Natural killer cell (primary cell): Measurements from ENCODE around the gene CACNA1A. TPM values are rescaled to one million over a fixed set of nuclear protein-coding genes. Genes with fewer than 3 reads are reported as not detected.

Experiments
- ATAC-seq, 3 donors: fragments of 150-1000 bp in 2 of 3; fragments of 200-7000 bp in 1 of 3; cut with Tn5 transposase; 1 replicate in 1 of 3; 2 replicates in 2 of 3; pipeline ENCODE4 v1.10.0; 2021; ENCODE audit warnings: mild to moderate bottlenecking in 2 of 3, moderate library complexity in 2 of 3
- DNase-seq, 2 donors: peaks; one replicate each; pipeline versions ENCODE4 v3.0.0 to v3.0.0-alpha.2; 2013 to 2021; ENCODE audit warnings: mixed read lengths in 1 of 2
- H3K27ac ChIP-seq: one replicate; pipeline ENCODE4 v1.5.1; 2013; ENCODE audit warnings: mild to moderate bottlenecking, low read length
- H3K27me3 ChIP-seq: one replicate; pipeline ENCODE4 v1.6.1; 2013; ENCODE audit warnings: low read length; ENCODE audit not compliant: control insufficient read depth, insufficient read depth
- H3K36me3 ChIP-seq: one replicate; pipeline ENCODE4 v1.6.1; 2013; ENCODE audit warnings: low read length; ENCODE audit not compliant: control insufficient read depth, insufficient read depth
- H3K4me1 ChIP-seq: one replicate; pipeline ENCODE4 v1.6.1; 2013; ENCODE audit warnings: low read length; ENCODE audit not compliant: control insufficient read depth, insufficient read depth
- H3K4me3 ChIP-seq: one replicate; pipeline ENCODE4 v1.5.1; 2013; ENCODE audit warnings: low read length
- H3K9me3 ChIP-seq: one replicate; pipeline ENCODE4 v1.6.1; 2013; ENCODE audit warnings: low read length; ENCODE audit not compliant: control insufficient read depth, insufficient read depth
- H3K27ac Mint-ChIP-seq, 2 donors: one replicate each; pipeline ENCODE4 v1.8.0; 2022; ENCODE audit warnings: mild to moderate bottlenecking in 2 of 2, mixed read lengths in 2 of 2, moderate library complexity in 1 of 2
- H3K27me3 Mint-ChIP-seq, 2 donors: one replicate each; pipeline ENCODE4 v1.8.0; 2022; ENCODE audit warnings: low read depth in 2 of 2, mixed read lengths in 2 of 2
- H3K36me3 Mint-ChIP-seq: one replicate; pipeline ENCODE4 v1.8.0; 2022; ENCODE audit warnings: mixed read lengths
- H3K4me1 Mint-ChIP-seq, 2 donors: one replicate each; pipeline ENCODE4 v1.8.0; 2022; ENCODE audit warnings: mixed read lengths in 2 of 2
- H3K4me3 Mint-ChIP-seq: one replicate; pipeline ENCODE4 v1.8.0; 2022; ENCODE audit warnings: mild to moderate bottlenecking, moderate library complexity, mixed read lengths
- H3K9me3 Mint-ChIP-seq, 2 donors: one replicate each; pipeline ENCODE4 v1.8.0; 2022; ENCODE audit warnings: mixed read lengths in 2 of 2
- WGBS: methylation state at CpG from one replicate; pipeline ENCODE4 v1.1.7; 2013; ENCODE audit warnings: missing lambda C conversion rate; ENCODE audit not compliant: insufficient coverage; 5-methylcytosine and 5-hydroxymethylcytosine counted together
- intact Hi-C: fragments of 100-400 bp; cut with micrococcal nuclease; formaldehyde crosslinking; loops from one replicate; pipeline ENCODE4 v1.14.2; 2022
- total RNA-seq, 4 donors: library from RNA; stranded (reverse); fragments of 120-200 nt in 1 of 4; gene quantifications; one replicate each; pipeline versions ENCODE4 v1.2.3 to v1.2.4, GENCODE V29; 2013 to 2022
- TF ChIP-seq, protein P1 (sequence below): fragments of 200-600 bp; IDR thresholded peaks from one replicate; pipeline ENCODE4 v1.8.0; 2022; ENCODE audit warnings: antibody characterized with exemption

CACNA1A gene
- total RNA-seq, 3 donors from 2014 or later (not counting 1 experiment from before 2014, with no cell fraction given): 0.59 to 0.85 (median 0.75) TPM

DNA sequence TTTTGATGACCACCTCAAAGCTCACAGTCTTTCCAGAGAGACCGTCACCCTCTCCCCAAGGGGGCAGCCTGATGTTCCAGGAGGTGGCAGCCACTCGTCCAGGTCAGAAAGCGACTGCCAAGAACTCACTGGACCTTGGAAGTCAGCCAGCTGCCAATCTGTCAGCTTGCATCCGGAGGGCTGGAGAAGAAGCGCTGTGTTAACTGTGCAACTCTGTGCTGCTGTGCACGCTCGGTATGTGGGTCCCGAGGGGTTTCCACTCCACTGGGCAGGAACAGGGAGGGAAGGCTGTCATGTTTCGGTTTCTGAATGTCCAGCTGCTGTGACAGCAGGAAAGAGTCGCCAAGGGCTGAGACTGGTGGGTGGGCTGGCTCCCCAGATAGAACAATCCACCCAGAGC lies 89.2 kb downstream of the CACNA1A start:
- H3K9me3 ChIP-seq: peaks cover 4% of the 10 kb centered on the region
- H3K4me3 Mint-ChIP-seq: no peak overlapping the region
- no peaks in the 10 kb centered on the region for H3K4me1 ChIP-seq
- 65% methylated on average over 10 of the region's 10 CpGs for WGBS
- TF ChIP-seq, protein P1, sequence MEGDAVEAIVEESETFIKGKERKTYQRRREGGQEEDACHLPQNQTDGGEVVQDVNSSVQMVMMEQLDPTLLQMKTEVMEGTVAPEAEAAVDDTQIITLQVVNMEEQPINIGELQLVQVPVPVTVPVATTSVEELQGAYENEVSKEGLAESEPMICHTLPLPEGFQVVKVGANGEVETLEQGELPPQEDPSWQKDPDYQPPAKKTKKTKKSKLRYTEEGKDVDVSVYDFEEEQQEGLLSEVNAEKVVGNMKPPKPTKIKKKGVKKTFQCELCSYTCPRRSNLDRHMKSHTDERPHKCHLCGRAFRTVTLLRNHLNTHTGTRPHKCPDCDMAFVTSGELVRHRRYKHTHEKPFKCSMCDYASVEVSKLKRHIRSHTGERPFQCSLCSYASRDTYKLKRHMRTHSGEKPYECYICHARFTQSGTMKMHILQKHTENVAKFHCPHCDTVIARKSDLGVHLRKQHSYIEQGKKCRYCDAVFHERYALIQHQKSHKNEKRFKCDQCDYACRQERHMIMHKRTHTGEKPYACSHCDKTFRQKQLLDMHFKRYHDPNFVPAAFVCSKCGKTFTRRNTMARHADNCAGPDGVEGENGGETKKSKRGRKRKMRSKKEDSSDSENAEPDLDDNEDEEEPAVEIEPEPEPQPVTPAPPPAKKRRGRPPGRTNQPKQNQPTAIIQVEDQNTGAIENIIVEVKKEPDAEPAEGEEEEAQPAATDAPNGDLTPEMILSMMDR: no peak
- no peaks in the 10 kb centered on the region for H3K27me3 ChIP-seq
- H3K4me1 Mint-ChIP-seq: no peaks in the 10 kb centered on the region
- intact Hi-C loops: no loop called here
- no peak overlapping the region for H3K27ac Mint-ChIP-seq
- DNase-seq (no peak), ATAC-seq (no peak)
- H3K36me3 ChIP-seq: no peaks in the 10 kb centered on the region
- peaks cover 0 to 6% of the 10 kb centered on the region in 2 donors for H3K9me3 Mint-ChIP-seq
- no peaks in the 10 kb centered on the region for H3K36me3 Mint-ChIP-seq
- no peak overlapping the region for H3K27ac ChIP-seq
- no peak overlapping the region for H3K4me3 ChIP-seq
- peaks cover 0 to 5% of the 10 kb centered on the region in 2 donors for H3K27me3 Mint-ChIP-seq

DNA sequence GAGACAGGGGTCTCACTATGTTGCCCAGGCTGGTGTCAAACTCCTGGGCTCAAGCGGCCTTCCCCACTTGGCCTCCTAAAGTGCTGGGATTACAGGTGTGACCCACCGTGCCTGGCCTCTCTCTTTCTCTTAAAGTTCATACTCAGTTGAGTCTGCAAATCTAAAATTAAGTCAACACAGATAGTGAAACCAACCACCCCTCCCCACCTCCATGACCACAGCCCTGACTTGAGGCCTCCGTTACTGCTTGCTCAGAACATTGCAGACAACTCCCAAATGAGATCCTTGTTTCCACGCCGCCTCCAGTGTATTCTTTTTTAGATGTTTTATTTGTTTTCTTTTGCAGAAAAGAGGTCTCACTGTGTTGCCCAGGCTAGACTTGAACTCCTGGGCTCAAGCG lies 94.4 kb downstream of the CACNA1A start:
- Histone ChIP-seq H3K27me3 (no peaks in the 10 kb centered on the region), H3K4me1 (no peaks in the 10 kb centered on the region), H3K9me3 (no peaks in the 10 kb centered on the region), H3K27ac (no peak overlapping the region), H3K36me3 (no peaks in the 10 kb centered on the region), H3K4me3 (no peak overlapping the region)
- H3K36me3 Mint-ChIP-seq: no peaks in the 10 kb centered on the region
- no peak overlapping the region for H3K4me3 Mint-ChIP-seq
- no peak overlapping the region for H3K27ac Mint-ChIP-seq
- 78% methylated on average over 6 of the region's 6 CpGs for WGBS
- peaks cover 6 to 8% of the 10 kb centered on the region in 2 donors for H3K27me3 Mint-ChIP-seq
- intact Hi-C loops: no loop called here
- TF ChIP-seq, protein P1: no peak
- no peaks in the 10 kb centered on the region for H3K9me3 Mint-ChIP-seq
- ATAC-seq (no peak), DNase-seq (no peak)
- no peaks in the 10 kb centered on the region for H3K4me1 Mint-ChIP-seq

DNA sequence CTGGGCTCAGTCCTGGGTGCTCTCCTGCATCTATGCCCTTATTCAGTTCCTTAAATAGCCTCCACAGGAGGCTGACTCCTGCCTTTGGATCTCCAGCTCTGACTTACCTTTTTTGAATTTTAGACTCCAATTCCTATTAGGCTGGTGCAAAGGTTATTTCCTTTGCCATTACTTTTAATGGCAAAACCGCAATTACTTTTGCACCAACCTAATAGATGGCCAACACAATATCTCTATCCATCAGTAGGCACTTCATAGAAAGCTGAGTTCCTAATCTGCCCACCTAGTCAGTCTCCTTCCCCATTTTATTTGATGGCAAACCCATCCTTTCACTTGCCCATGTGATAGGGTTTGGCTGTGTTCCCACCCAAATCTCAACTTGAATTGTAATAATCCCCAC lies 95.3 kb downstream of the CACNA1A start:
- Mint-ChIP-seq H3K4me3 (no peak overlapping the region), H3K27ac (no peak overlapping the region), H3K36me3 (no peaks in the 10 kb centered on the region), H3K4me1 (no peaks in the 10 kb centered on the region), H3K27me3 (peaks cover 6 to 8% of the 10 kb centered on the region in 2 donors), H3K9me3 (no peaks in the 10 kb centered on the region)
- no peak for DNase-seq
- Histone ChIP-seq H3K9me3 (no peaks in the 10 kb centered on the region), H3K4me3 (no peak overlapping the region), H3K4me1 (no peaks in the 10 kb centered on the region), H3K36me3 (no peaks in the 10 kb centered on the region), H3K27me3 (no peaks in the 10 kb centered on the region), H3K27ac (no peak overlapping the region)
- ATAC-seq: no peak
- intact Hi-C loops: no loop called here
- TF ChIP-seq, protein P1: no peak
- 91% methylated on average over 1 of the region's 1 CpG for WGBS

DNA sequence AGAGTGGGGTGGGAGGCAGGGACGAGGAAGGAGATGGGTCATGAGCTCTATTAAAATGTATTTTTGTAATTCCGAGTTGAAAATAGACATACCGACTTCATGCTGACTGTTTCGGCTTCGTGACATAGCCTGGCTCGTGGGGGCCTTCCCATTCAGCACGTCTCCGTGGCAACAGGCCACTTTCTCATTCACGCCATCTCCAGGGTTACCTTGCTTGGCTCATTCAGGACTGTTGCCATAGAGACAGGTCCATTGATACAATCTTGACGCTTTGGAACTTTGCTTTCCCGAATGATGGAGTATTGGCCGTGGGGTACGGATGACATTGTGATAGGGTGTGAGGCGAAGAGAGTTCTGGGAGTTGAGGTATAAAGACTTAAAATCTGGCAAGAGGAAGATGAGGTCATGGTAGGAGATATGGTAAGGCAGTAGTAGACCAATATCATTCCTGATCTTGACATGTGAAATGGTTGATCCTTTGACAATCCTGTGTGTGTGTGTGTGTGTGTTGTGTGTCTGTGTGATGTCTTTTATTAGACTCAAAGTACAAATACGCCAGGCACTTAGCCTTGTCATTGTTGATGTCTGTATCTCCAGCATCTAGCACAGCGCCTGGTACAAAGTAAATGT lies 97.3 kb downstream of the CACNA1A start:
- H3K4me3 ChIP-seq: no peak overlapping the region
- Mint-ChIP-seq H3K27ac (no peak overlapping the region), H3K4me3 (no peak overlapping the region), H3K36me3 (no peaks in the 10 kb centered on the region), H3K9me3 (no peaks in the 10 kb centered on the region), H3K27me3 (peaks cover 3 to 8% of the 10 kb centered on the region in 2 donors), H3K4me1 (no peaks in the 10 kb centered on the region)
- 89% methylated on average over 15 of the region's 16 CpGs for WGBS
- no peak overlapping the region for H3K27ac ChIP-seq
- TF ChIP-seq, protein P1: no peak
- DNase-seq (no peak), ATAC-seq (no peak)
- no peaks in the 10 kb centered on the region for H3K9me3 ChIP-seq
- no peaks in the 10 kb centered on the region for H3K36me3 ChIP-seq
- no peaks in the 10 kb centered on the region for H3K4me1 ChIP-seq
- intact Hi-C loops: no loop called here
- no peaks in the 10 kb centered on the region for H3K27me3 ChIP-seq
